IMR-90 (cell line): Measurements from ENCODE around the gene SYTL2. TPM values are rescaled to one million over a fixed set of nuclear protein-coding genes. Genes with fewer than 3 reads are reported as not detected.

Experiments used
- ATAC-seq: fragments of 200-7000 bp; cut with Tn5 transposase; 2 replicates; pipeline ENCODE4 v1.9.1; 2020; ENCODE audit warnings: low read depth, mild to moderate bottlenecking, moderate library complexity
- BruUV-seq: library from RNA; stranded (reverse); fragments of 400-500 nt; replicated peaks from 2 replicates; lab custom pipeline; 2021; lab: Mats Ljungman, UMichigan
- CTCF ChIA-PET: fragments of 300-600 bp; formaldehyde crosslinking; extraction: SDS; loops from one replicate; lab custom pipeline; 2021; ENCODE audit warnings: antibody characterized with exemption; lab: Yijun Ruan, JAX
- POLR2A ChIA-PET: fragments of 300-600 bp; sonication (Branson Sonifier 250); formaldehyde crosslinking; loops from one replicate; lab custom pipeline; 2022; ENCODE audit warnings: antibody characterized with exemption; ENCODE audit not compliant: unreplicated experiment; lab: Charles Lee
- DNase-seq: peaks from one replicate; pipeline ENCODE4 v3.0.0; 2013
- H2AFZ ChIP-seq: replicated peaks from 2 replicates; pipeline ENCODE3; 2013; ENCODE audit warnings: low read length, mild to moderate bottlenecking; ENCODE audit not compliant: poor library complexity
- H2AK5ac ChIP-seq: 2 replicates; pipeline ENCODE4 v1.6.1; 2013; ENCODE audit warnings: low read depth, low read length, inconsistent platforms
- H2AK9ac ChIP-seq: replicated peaks from 2 replicates; pipeline ENCODE3; 2013; ENCODE audit warnings: mild to moderate bottlenecking, low read depth, low read length, moderate library complexity; ENCODE audit not compliant: poor library complexity
- H2BK120ac ChIP-seq: 2 replicates; pipeline ENCODE4 v1.6.1; 2013; ENCODE audit warnings: low read depth, low read length, inconsistent platforms
- H2BK15ac ChIP-seq: 3 replicates; pipeline ENCODE4 v1.6.1; 2013; ENCODE audit warnings: low read depth, low read length, inconsistent platforms
- H2BK20ac ChIP-seq: 2 replicates; pipeline ENCODE4 v1.6.1; 2013; ENCODE audit warnings: low read depth, mild to moderate bottlenecking, inconsistent platforms, low read length, moderate library complexity
- H2BK5ac ChIP-seq: 2 replicates; pipeline ENCODE4 v1.6.1; 2013; ENCODE audit warnings: mild to moderate bottlenecking, low read depth, low read length, inconsistent platforms; ENCODE audit not compliant: poor library complexity, severe bottlenecking
- H3K14ac ChIP-seq: replicated peaks from 2 replicates; pipeline ENCODE4 v1.6.1; 2013; ENCODE audit warnings: low read depth, low read length, inconsistent platforms
- H3K18ac ChIP-seq: 2 replicates; pipeline ENCODE4 v1.6.1; 2013; ENCODE audit warnings: low read depth, low read length, control low read depth
- H3K23ac ChIP-seq: 2 replicates; pipeline ENCODE4 v1.6.1; 2013; ENCODE audit warnings: low read depth, low read length, inconsistent platforms
- H3K27ac ChIP-seq: 2 replicates; pipeline ENCODE4 v1.5.1; 2013; ENCODE audit warnings: mild to moderate bottlenecking, control low read depth, low read length; ENCODE audit not compliant: insufficient read depth
- H3K27me3 ChIP-seq: 2 replicates; pipeline ENCODE4 v1.6.1; 2013; ENCODE audit warnings: low read length; ENCODE audit not compliant: control insufficient read depth, insufficient read depth
- H3K36me3 ChIP-seq: 2 replicates; pipeline ENCODE4 v1.6.1; 2013; ENCODE audit warnings: low read length, mixed read lengths; ENCODE audit not compliant: control insufficient read depth, insufficient read depth
- H3K4ac ChIP-seq: 2 replicates; pipeline ENCODE4 v1.6.1; 2013; ENCODE audit warnings: low read depth, low read length, inconsistent platforms
- H3K4me1 ChIP-seq: 2 replicates; pipeline ENCODE4 v1.6.1; 2013; ENCODE audit warnings: low read length, mixed read lengths; ENCODE audit not compliant: control insufficient read depth, insufficient read depth
- H3K4me2 ChIP-seq: 2 replicates; pipeline ENCODE4 v1.6.1; 2013; ENCODE audit warnings: low read depth, mild to moderate bottlenecking, control low read depth, low read length, moderate library complexity
- H3K4me3 ChIP-seq: 2 replicates; pipeline ENCODE4 v1.5.1; 2013; ENCODE audit warnings: low read depth, mild to moderate bottlenecking, control low read depth, low read length, moderate library complexity; ENCODE audit not compliant: insufficient read depth
- H3K56ac ChIP-seq: 2 replicates; pipeline ENCODE4 v1.6.1; 2013; ENCODE audit warnings: low read length, inconsistent platforms; ENCODE audit not compliant: insufficient read depth; ENCODE audit errors: extremely low read depth
- H3K79me1 ChIP-seq, 2 experiments: 2 replicates each; pipeline ENCODE4 v1.6.1; 2013; ENCODE audit warnings: low read length in 2 of 2, inconsistent platforms in 1 of 2, low read depth in 1 of 2
- H3K9ac ChIP-seq: 2 replicates; pipeline ENCODE4 v1.6.1; 2013; ENCODE audit warnings: low read depth, low read length, control low read depth
- H3K9me1 ChIP-seq: 2 replicates; pipeline ENCODE4 v1.6.1; 2013; ENCODE audit warnings: low read length, inconsistent platforms; ENCODE audit not compliant: insufficient read depth
- H3K9me3 ChIP-seq: 2 replicates; pipeline ENCODE4 v1.6.1; 2013; ENCODE audit warnings: low read length; ENCODE audit not compliant: control insufficient read depth, insufficient read depth
- H4K20me1 ChIP-seq: 2 replicates; pipeline ENCODE4 v1.6.1; 2013; ENCODE audit warnings: low read length, inconsistent platforms; ENCODE audit not compliant: insufficient read depth
- H4K5ac ChIP-seq: 2 replicates; pipeline ENCODE4 v1.6.1; 2013; ENCODE audit warnings: mild to moderate bottlenecking, low read depth, low read length, control low read depth
- H4K8ac ChIP-seq, 2 experiments: 2 replicates each; pipeline ENCODE4 v1.6.1; 2013; ENCODE audit warnings: low read depth in 2 of 2, low read length in 2 of 2, control low read depth in 1 of 2, inconsistent platforms in 1 of 2
- H4K91ac ChIP-seq: 2 replicates; pipeline ENCODE4 v1.6.1; 2013; ENCODE audit warnings: low read depth, low read length, inconsistent platforms; ENCODE audit not compliant: insufficient read depth
- MAFK ChIP-seq: IDR thresholded peaks from 2 replicates; pipeline ENCODE4 v1.6.1; 2012; ENCODE audit warnings: low read depth, low read length, improper control_type of control experiment
- RFX5 ChIP-seq: IDR thresholded peaks from 2 replicates; pipeline ENCODE4 v1.8.0; 2012; ENCODE audit warnings: low read depth, mild to moderate bottlenecking, low read length, moderate library complexity
- WGBS, 2 experiments: methylation state at CpG; one replicate each; pipeline versions ENCODE4 v1.1.5 to v1.1.7; 2013; ENCODE audit warnings: missing lambda C conversion rate in 2 of 2; ENCODE audit not compliant: insufficient read length in 1 of 2; ENCODE audit errors: extremely low coverage in 2 of 2; 5-methylcytosine and 5-hydroxymethylcytosine counted together
- dilution Hi-C: fragments of 300-500 bp; cut with HindIII; formaldehyde crosslinking; loops from one replicate; pipeline ENCODE4 v1.14.3; 2018; ENCODE audit warnings: low sequenced_read_pairs; ENCODE audit not compliant: unreplicated experiment
- in situ Hi-C: fragments of 300-500 bp; cut with MboI; formaldehyde crosslinking; loops from 3 replicates; pipeline ENCODE4 v1.14.3; 2019; ENCODE audit warnings: low sequenced_read_pairs, inconsistent platforms, mixed read lengths
- intact Hi-C: fragments of 100-400 bp; cut with micrococcal nuclease; formaldehyde crosslinking; loops from 2 replicates; pipeline ENCODE4 v1.10.0; 2022
- polyA plus RNA-seq, 3 experiments: library from polyadenylated mRNA; depleted of rRNA; stranded (reverse); fragments of >200 nt; gene quantifications; 2 replicates each; pipeline ENCODE4 v1.2.3, GENCODE V29; 2012; ENCODE audit warnings: low replicate concordance in 1 of 3
- total RNA-seq: library from RNA; depleted of rRNA; stranded (reverse); fragments of >200 nt; gene quantifications from 2 replicates; pipeline ENCODE4 v1.2.3, GENCODE V29; 2012

SYTL2 gene
- total and polyA plus RNA-seq, 2 of the 4 experiments (the other 2 are of a cell fraction): 45.2 to 70.0 TPM

GRCh38 chr11:85822814-85823213, 11.9 kb upstream of the SYTL2 start:
- no peak overlapping the region for H3K9ac ChIP-seq
- H2BK15ac ChIP-seq: peak overlapping the region; percentile 16; the same call in 1 of the 3 replicates
- peak; percentile 16; the same call in 1 of the 2 replicates for ATAC-seq
- H2BK20ac ChIP-seq: peak overlapping the region; percentile 74
- H3K4me3 ChIP-seq: no peak overlapping the region
- 82% methylated on average over 3 of the region's 3 CpGs; no CpG with 5 or more reads in 1 of the 2 experiments for WGBS, 2 experiments
- peaks cover 0 to 11% of the 10 kb centered on the region in 2 experiments; a peak in 2 of 4 replicates for H3K79me1 ChIP-seq
- no peaks in the 10 kb centered on the region for H3K27me3 ChIP-seq
- ChIA-PET CTCF (no interaction called here), POLR2A (no interaction called here)
- H3K4me2 ChIP-seq: no peak overlapping the region
- H4K20me1 ChIP-seq: peaks cover 3% of the 10 kb centered on the region; the same call in 1 of the 2 replicates
- dilution Hi-C loops (no loop called here), intact Hi-C loops (no loop called here), in situ Hi-C loops (loop anchor here (10.0 kb wide), 1 partner anchor 138 kb away; the partner anchor contains the start of gene CCDC89)
- BruUV-seq: no TSS peak
- peaks cover 30% of the 10 kb centered on the region for H3K9me1 ChIP-seq
- peak; percentile 65 for DNase-seq
- peak overlapping the region; percentile 45; the same call in 1 of the 2 replicates for H4K91ac ChIP-seq
- H3K4me1 ChIP-seq: peaks cover 30% of the 10 kb centered on the region
- no peak overlapping the region for H2AK9ac ChIP-seq
- no peak overlapping the region for H3K23ac ChIP-seq
- TF ChIP-seq MAFK (no peak), RFX5 (no peak)
- H3K36me3 ChIP-seq: no peaks in the 10 kb centered on the region
- H3K18ac ChIP-seq: peak overlapping the region; percentile 30; the same call in 1 of the 2 replicates
- 0 out of 2 replicates have a peak overlapping the region, but pooled peaks have one; percentile 20 for H3K14ac ChIP-seq
- H3K56ac ChIP-seq: no peak overlapping the region
- H4K8ac ChIP-seq: 0 out of 4 replicates have a peak overlapping the region, but pooled peaks of 1 of the 2 experiments have one; percentile 33
- peak overlapping the region; percentile 54 for H2BK120ac ChIP-seq
- no peak overlapping the region for H2AFZ ChIP-seq
- H2BK5ac ChIP-seq: peak overlapping the region; percentile 17
- peak overlapping the region; percentile 76 for H2AK5ac ChIP-seq
- peak overlapping the region; percentile 62 for H3K4ac ChIP-seq
- no peak overlapping the region for H3K27ac ChIP-seq
- H4K5ac ChIP-seq: no peak overlapping the region
- no peaks in the 10 kb centered on the region for H3K9me3 ChIP-seq
